ENCODE data around the gene SLC25A23.

- TF ChIP-seq MAZ (IDR thresholded peaks at IDR 0.05; ENCODE audit: borderline replicate concordance, low read depth, low read length) (no peak), NFE2L2 (IDR thresholded peaks at IDR 0.05; ENCODE audit: low read depth, low read length) (no peak), CTCF (conservative IDR thresholded peaks at IDR 0.05; ENCODE audit: low read depth, low read length) (no peak), RAD21 (IDR thresholded peaks at IDR 0.05; ENCODE audit: low read length) (no peak), FOS (IDR thresholded peaks at IDR 0.05; ENCODE audit: low read depth, low read length) (no peak), RCOR1 (IDR thresholded peaks at IDR 0.05; ENCODE audit: insufficient replicate concordance, low read length) (no peak), SMC3 (IDR thresholded peaks at IDR 0.05; ENCODE audit: low read depth, low read length) (no peak), POLR2A (IDR thresholded peaks at IDR 0.05; ENCODE audit: low read depth, low read length) (no peak), CEBPB (IDR thresholded peaks at IDR 0.05; ENCODE audit: low read depth, low read length) (no peak), CHD1 (IDR thresholded peaks at IDR 0.05; ENCODE audit: low read depth, low read length) (no peak)
Measured at GRCh38 chr19:6473647-6474046, 14.1 kb upstream of the SLC25A23 start.
